ENCODE data around the gene SMYD1.

DNA sequence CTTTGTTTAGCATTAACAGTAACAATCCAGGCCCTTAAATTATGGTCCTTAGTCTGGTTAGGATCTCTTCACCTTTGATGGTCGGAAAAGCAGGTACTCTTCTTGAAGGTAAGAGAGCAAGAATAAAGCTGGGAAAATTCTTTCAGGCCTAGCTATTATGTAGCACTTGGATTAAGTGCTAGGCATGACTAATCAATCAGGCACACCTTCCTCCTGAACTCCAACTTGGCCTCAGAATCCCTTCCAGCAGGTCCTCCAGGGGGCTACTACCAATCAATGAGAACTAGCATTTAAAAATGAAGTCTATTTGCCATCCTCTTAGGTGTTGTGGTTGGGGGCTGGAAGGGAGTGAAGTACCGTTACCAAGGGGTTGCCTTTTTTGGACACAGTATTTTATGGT lies 3.7 kb downstream of the SMYD1 start:
- no peak for TF ChIP-seq POLR2A (IDR thresholded peaks at IDR 0.05)
- TF ChIP-seq, protein P1, sequence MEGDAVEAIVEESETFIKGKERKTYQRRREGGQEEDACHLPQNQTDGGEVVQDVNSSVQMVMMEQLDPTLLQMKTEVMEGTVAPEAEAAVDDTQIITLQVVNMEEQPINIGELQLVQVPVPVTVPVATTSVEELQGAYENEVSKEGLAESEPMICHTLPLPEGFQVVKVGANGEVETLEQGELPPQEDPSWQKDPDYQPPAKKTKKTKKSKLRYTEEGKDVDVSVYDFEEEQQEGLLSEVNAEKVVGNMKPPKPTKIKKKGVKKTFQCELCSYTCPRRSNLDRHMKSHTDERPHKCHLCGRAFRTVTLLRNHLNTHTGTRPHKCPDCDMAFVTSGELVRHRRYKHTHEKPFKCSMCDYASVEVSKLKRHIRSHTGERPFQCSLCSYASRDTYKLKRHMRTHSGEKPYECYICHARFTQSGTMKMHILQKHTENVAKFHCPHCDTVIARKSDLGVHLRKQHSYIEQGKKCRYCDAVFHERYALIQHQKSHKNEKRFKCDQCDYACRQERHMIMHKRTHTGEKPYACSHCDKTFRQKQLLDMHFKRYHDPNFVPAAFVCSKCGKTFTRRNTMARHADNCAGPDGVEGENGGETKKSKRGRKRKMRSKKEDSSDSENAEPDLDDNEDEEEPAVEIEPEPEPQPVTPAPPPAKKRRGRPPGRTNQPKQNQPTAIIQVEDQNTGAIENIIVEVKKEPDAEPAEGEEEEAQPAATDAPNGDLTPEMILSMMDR (IDR thresholded peaks at IDR 0.05): no peak

Data from upper lobe of left lung (tissue), 4 donors.